ENCODE measurements around the gene EIF2S2.

DNA sequence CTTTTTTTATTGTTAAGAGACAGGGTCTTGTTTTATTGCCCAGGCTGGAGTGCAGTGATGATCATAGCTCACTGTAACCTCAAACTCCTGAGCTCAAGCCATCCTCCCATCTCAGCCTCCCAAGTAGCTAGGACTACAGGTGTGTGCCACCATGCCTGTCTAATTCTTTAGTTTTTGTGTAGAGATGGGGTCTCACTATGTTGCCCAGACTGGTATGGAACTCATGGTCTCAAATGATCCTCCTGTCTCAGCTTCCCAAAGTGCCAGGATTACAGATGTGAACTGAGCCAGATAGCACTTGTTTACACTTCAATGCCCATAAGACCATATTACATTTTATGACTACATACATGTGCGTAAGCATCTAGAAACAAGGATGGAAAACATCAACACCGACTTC lies 18.1 kb downstream of the EIF2S2 start:
- TF ChIP-seq POLR2A (IDR thresholded peaks at IDR 0.05; ENCODE audit: low read length), result no peak
- TF ChIP-seq GATA1 (IDR thresholded peaks at IDR 0.05; ENCODE audit: low read depth, low read length), result no peak

All from erythroblast (primary cell).